HG03045 (cell line): ENCODE measurements around the gene CYP20A1.

Source experiments
- ATAC-seq: cut with Tn5 transposase; IDR thresholded peaks from one replicate; pipeline ENCODE4 v1.9.1; 2021; ENCODE audit warnings: mild to moderate bottlenecking, moderate library complexity; ENCODE audit not compliant: unreplicated experiment

Gene CYP20A1

GRCh38 chr2:203352604-203353255 lies 113.9 kb downstream of the CYP20A1 start:
- ATAC-seq = no peak

- no peak for ATAC-seq
Measured at GRCh38 chr2:203354966-203355365, 116.1 kb downstream of the CYP20A1 start.
